Stimulated activated CD4-positive, alpha-beta T cell treated with anti-CD3 and anti-CD28 coated beads, Interleukin-12 subunit alpha, Interleukin-12 subunit beta, amount 100 ng/mL, for 48 hours (primary cell): ENCODE measurements around the gene USP40.

Experiments
- DNase-seq, 3 donors: peaks; one replicate each; pipeline ENCODE4 v3.0.0-alpha.2; 2020; ENCODE audit warnings: low read depth in 2 of 3, low spot score in 1 of 3

USP40 gene

DNA sequence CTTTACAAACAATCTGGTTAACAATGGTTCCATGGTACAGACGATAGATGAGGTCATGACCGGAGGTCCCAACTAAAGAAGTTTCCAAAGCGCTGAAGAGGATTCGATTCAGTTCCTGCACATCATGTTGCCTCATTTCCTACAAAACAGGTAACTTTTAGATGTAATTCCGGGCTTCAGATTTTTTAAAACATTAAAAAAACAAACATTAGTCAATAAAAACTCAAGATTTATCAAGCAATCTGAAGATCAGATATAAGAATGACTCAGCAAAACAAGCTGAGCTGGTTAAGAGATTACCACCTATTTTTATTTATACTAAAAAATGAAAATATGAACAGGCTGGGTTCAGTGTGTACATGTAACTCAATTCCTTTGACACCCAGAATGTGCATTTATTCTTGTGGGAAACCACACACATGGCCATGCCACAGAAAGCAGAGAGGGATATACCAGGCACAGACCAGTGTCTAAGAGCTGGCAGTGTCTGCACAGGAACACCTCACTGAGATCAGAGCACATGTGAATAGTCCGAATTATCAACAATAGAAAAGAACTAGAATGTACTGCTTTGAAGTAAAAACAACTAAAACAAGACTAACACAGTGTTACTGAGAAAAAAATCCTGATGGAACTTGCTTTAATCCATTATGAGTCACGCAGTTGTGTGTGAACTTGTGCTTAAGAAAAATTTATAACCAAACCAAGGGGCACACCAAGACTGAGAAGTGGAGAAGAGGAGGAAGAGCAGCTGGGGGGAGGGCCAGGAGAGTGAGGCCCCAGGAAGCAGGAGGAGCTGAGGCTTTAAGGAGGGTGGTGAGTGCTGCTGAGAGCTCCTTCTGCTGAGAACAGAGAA is 9.5 kb downstream of the USP40 start:
- no peak for DNase-seq

DNA sequence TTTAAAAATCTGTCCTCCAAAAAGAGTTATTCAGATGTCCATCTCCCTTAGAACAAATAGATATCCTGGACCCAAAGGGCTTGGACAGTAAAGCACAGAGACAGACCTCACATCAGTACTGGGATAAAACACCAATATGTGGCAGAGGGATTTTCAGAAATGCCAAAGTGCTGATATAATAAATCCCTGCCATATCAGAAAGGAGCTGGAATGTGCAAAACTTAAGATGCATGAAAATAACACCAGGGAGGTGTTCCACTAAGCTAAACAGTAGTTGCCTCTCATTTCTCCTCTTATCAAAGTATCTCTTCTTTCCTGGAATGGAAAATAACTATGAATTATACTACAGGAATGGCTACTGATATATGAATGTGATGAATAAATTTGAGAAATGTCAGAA is 13.2 kb downstream of the USP40 start:
- no peak for DNase-seq

DNA sequence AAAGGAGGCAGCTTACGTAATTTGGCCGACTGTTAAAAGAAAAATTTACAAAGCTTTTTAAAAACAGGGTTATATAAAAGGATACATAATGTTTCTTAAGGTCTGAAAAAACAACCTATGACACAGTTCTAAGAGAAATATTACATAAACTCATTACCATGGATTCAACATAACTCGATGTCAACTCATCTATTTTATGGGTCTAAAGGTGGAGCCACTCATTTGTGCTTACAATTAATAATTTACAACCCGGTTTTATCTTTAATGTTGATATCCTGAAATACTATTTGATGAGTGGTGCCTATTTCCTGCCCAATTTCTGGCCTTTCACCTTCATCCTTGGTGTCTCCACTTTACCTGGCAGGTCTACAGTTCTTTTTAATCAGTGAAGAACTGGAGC is 15.1 kb downstream of the USP40 start:
- DNase-seq, result no peak

DNA sequence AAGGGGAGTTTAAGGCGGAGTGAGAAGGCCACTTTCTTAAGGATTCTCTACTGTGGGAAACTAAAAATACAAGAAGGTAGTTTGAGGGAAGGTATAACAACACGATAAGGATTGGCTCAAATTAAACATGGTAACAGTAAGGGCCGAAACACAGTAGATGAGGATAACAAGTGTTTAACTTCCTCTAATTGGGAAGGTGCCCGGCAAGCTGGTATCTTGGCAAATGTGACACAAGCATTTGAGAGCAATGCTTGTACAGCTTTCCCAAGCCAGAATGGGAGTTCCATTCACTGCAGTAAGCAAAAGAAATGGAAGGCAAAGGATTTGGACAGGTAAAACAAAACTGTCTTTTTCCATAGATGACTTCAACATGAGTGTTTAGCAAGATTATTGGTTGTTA is 19.8 kb downstream of the USP40 start:
- DNase-seq, result no peak

DNA sequence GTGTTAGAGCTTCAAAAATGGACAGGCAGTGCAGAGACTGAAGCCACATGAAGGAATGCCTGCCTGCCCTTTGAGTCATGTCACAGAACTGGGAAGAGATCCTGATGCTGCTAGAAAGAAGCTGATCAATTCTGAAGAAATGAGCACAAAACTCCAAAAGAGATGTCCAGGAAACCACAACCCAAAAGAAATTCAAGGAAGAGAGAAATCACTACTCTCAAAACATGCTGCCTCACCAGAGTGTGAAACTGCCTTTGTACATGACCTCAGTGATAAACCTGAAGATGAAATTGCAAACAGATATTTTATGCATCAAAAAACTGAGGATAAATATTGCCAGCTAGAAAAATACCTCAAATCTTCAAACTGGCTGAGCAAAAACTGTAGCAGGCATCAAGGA is 20.5 kb downstream of the USP40 start:
- no peak for DNase-seq

DNA sequence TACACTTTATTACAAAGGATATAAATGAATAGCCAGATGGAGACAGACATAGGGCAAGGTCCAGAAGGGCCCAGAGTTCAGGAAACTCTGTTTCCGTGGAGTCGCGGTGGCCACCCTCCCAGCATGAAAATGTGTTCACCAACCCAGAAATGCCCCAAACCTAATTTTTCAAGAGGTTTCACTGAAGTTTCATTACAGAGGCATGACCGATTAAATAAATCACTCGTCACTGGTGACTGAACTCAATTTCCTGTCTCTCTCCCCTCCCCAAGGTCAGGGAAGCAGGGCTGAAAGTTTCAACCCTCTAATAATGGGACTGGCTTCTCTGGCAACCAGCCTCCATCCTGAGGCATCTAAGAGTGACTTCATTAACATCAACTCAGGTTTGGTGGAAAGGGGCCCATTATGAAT is 22.4 kb downstream of the USP40 start:
- no peak for DNase-seq

DNA sequence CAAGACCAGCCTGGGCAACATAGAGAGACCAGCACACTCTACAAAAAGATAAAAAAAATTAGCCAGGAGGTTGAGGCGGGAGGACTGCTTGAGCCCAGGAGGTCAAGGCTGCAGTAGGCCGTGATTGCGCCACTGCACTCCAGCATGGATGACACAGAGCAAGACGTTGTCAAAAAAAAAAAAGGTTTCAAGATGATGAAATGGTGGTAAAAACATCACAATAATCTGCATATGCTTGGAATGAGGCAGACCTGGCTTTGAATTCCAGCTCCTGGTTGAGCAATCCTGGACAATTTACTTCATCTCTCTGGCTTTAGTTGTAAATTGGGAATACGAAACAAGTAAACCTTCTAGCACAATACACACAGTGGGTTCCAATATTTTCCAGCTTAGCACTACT is 24.1 kb downstream of the USP40 start:
- DNase-seq, result no peak

DNA sequence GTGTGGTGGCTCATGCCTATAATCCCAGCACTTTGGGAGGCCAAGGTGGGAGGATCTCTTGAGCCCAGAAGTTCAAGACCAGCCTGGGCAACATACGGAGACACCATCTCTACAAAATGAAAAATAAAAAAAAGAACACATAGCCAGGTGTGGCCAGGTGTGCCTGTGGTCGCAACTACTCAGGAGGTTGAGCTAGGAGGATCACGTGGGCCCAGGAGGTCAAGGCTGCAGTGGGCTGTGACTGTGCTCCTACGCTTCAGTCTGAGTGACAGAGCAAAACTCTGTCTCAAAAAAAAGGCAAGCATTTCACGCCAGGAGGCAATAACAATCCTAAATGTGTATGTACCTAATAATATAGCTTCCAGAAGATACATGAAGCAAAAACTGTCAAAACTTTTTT is 27.8 kb downstream of the USP40 start:
- DNase-seq, result no peak

DNA sequence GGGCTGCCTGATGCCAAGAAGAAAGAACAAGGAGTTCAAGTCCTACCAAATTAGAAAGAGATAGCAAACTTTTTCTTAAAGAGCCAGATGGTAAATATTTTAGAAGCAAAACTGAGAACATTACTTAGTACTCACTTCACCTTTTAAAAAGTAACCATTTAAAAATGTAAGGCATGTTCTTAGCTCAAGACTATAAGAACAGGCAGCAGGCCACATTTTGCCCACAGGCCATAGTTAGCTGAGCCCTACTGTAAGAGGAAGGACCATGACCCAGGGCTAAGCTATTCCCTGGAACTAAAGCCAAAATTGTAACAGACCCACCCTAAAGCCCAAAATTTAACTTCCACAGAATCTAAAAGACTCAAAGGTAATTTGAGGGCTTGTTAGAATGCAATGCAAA is 31.3 kb downstream of the USP40 start:
- DNase-seq, result no peak

DNA sequence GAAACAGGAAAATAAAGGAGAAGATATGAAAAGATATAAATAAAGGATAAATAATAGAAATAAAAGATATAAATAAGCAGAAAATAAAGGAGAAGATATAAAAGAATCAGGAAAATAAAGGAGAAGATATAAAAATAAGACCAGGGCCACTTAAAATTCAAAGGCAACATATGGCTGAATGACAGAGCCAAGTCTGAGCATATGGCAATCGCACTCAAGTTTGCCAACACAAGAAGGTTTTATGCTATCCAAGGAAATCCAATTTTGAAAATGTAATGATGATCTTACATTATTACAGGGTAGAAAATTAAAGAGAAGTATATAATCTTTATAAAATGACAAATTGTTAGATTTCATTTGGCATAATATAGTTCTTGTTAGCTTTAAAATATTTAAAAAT is 33.6 kb downstream of the USP40 start:
- DNase-seq, result no peak

DNA sequence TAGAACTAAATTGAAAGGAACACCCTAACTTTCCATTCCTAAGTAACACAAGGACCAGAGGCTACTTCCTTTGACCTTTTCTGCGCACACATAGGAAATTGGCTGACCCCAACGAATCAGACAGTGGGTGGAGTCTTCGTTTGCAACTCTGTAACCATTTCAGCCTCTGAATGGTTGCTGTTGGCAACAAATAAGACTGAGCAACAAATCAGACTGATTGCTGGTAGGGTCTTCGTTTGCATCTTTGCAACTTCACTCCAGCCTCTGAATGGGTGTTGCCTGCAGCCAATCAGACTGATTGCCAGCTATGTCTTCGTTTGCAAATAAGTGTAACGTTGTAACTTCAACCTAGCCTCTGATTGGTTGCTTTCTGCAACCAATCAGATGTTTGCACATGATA is 34.6 kb downstream of the USP40 start:
- DNase-seq, result no peak

DNA sequence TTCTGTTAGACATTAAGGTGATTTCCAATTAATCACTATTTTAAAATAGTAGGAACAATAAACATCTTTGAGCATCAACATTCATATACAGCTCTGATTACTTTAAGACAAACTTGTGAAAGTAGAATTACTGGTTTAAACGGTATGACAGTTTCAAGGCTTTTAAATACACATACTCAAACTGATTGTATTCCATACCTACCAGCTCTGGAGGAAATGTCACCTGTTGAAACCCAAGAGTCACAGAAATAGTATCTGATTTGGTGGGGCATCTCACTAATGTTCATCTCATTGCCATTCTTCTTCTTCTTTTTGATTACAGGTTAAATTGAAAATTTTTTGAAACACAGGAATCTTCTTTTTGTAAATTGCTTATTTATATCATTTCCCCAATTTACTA is 36.2 kb downstream of the USP40 start:
- no peak for DNase-seq

DNA sequence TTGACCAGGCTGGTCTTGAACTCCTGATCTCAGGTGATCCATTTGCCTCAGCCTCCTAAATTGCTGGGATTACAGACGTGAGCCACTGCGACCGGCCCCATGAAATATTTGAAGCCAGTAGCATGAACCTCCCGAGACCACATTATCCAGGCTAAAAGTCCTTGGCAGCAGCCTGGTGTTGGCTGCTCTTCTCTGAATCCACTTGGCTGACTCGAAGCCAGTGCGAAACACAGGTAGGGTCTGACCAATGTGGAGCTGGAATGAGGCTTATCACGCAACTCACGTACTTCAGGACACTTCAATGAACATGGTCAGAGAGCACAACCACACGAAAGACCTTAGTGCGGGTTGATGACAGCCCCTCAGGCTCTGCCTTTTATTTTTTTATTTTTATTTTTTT is 38.4 kb downstream of the USP40 start:
- no peak for DNase-seq

DNA sequence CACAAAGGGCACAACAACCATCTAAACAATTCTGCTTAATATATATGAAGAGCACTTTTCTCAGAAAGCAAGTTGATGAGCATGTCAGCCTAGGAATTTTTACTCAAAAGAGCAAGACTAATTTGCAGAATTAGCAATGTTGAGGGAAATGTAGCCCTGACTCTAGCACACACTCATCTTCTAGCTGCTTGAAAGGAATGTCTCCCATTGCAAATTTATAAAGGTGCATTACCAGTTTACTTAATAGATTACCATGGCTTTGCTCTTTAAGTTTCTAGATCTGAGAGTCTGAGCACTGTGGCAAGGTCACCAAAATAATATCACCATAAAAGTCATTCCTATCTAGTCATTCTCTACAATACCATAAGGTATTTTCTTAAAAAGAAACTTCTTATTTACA is 40.8 kb downstream of the USP40 start:
- DNase-seq, result no peak

DNA sequence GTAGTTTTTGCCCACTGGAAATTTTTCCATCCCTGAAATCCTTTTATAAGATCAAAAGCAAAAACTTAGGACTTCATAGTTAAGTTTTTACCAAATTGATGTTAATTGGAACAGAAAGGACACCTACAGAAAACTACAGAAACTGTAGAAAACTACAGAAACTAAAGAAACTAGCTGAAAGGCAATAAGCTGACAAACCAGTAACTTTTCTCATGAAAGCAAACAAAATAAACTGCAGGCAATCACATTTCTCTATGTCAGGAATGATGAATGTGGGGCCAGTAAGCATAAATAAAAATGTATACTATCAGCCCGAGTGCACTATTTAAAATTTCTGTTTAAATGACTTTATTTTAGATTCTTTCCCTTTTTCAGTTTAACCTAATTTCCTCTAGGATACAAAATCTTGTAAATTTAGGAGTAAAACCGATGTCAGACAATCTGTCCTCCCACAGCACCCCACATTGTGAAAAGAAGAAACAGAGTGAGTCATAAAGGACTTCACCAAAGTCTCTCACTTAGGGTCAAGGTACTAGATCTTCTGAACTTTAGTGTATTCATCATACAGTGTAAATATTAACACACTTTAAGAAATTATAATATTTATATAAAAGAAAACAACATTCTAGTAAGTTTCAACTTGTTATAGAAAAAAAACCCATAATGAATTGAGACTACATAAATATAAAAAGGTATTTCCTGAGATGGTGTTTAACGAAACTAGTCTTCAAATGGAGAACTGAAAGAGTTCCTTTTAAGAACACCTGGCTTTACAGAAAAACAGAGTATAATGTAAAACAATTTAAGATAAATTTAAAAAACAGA is 46.6 kb downstream of the USP40 start:
- DNase-seq, result no peak

DNA sequence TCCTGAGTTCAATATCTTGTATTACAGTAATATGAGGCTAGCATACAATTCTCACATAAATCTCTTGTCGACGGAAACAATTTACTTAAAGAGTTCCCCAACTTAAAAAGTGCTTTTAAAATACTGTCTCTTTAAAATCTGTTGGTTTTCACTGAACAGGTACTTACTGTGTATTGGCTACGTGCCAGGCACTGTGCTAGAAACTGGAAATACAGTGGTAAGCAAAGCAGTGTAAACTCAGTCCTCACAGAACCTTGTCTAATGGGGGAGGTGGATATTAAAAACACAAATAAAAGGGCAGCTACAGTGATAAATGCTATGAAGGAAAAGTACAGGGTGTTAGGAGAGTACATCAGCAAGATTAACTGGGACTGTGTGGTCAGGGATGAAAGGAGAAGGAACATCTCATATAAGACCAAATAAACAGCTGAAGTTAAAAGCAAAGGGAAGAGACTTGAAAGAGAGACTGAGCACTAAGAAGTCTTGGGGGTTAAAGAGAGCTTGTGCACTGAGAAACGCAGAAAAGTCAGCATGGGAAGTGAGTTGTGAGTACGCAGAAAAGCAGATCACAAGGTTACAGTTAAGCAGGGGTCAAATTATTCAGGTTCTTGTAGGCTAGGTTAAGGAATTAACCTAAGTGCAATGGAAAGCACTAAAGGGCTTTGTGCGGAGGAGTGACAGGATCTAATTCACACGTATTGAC is 52.5 kb downstream of the USP40 start:
- DNase-seq, result no peak

DNA sequence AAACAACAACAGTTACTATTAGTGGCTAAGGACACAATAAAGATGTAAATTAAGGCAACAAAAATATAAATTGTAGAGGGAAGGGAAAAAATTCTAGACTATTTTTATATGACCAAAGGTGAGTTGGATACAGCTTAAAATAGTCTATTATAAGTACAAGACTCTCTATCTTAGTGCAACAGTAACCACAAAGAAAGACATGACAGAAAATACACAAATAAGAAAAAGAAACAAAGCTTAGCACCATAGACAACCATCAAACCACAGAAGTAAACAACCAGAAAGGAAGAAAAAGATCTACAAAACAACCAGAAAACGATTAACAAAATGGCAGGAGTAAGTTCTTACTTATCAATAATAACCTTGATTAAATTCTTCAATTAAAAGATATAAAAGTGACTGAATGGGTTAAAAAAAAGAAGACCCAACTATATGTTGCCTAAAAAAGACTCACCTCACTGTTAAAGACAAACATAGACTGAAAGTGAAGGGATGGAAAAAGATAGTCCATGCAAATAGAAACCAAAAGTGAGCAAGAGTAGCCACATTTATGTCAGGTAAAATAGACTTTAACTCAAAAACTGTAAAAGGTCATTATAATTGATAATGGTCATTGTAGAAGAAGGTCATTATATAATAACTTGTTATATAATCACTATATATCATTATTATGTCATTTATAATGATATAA is 62.5 kb downstream of the USP40 start:
- DNase-seq, result no peak

DNA sequence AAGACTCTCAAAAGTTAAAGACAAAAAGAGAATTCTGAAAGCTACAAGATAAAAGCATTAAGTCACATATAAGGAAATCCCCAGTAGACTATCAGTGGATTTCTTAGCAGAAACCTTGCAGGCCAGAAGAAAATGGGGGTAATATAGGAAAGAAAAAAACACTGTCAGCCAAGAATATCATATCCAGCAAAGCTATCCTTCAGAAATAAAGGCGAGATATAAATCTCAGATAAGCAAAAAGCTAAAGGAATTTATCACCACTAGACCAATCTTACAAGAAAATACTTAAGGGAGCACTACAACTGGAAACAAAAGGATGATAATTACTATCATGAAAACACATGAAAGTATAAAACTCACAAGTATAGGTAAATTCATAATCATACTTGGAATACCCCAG is 63.1 kb downstream of the USP40 start:
- no peak for DNase-seq

DNA sequence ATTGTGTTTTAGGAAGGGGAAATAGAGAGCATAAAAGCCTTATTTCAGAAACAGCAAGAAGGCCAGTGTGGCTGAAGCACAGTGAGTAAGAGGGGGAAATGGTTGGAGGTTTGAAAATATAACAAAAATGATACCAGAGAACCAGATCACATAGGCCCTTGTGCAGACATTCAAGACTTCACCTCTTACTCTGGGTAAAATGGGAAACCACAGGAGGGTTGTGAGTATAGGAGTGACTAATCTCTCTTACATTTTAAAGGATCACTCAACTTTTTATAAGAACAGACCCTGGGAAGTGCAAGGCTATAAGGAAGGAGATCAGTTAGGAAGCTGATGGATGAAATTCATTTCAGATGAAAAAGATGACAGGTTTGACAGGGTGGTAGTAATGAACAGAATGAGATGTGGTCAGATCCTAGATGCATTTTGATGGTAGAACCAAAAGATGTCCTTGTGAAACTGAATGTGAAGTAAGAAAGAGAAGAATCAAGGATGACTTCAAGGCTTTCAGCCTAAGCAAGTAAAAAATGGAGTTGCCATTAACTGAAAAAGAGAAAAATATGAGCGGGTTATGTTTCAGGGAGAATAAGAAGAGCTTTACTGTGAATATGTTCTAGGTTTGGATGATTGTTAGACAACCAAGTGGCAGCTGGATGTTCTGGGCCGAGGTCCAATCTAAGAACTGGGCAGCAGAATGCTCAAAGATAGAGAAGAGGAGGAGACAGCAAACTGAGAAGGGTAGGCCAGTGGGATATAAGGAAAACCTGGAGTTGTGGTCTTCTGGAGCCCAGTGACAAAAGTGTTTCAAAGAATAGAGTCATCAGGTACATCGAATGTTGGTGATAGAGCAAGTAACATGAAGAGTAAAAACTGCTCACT is 65.1 kb downstream of the USP40 start:
- DNase-seq, result no peak

DNA sequence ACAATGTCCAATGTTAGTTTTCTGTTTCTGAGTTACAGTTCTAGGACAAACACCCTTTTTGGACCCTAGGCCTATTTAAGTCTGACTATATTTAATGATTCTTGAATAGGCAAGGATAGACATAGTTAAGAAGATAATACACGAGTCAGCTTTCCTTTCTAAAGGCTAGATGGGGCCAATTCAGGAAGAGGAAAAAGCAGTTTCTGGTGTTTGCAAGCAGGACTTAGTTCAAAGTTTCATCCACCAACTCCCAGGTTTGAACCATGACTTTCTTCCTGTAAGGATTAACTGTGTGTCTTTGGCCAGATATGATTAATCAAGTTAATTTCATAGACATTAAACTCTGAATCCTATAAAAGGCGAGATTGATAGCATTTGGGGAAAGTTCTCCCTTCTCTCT is 66.7 kb downstream of the USP40 start:
- DNase-seq, result no peak
